K562 (cell line): Measurements from ENCODE around the gene KCND3. TPM values are rescaled to one million over a fixed set of nuclear protein-coding genes. Genes with fewer than 3 reads are reported as not detected.

Source experiments
- BCOR ChIP-seq: fragments of 450-650 bp; IDR thresholded peaks from 2 replicates; pipeline ENCODE4 v1.6.1; 2016
- CCAR2 ChIP-seq: fragments of 200-400 bp; formaldehyde crosslinking; IDR thresholded peaks from 2 replicates; pipeline ENCODE4 v1.6.1; 2017; ENCODE audit warnings: mild to moderate bottlenecking, low read depth, low read length
- CLOCK ChIP-seq: fragments of 250-450 bp; sonication (Bioruptor Pico); IDR thresholded peaks from 2 replicates; pipeline ENCODE4 v1.4.0; 2020; ENCODE audit warnings: mild to moderate bottlenecking, moderate library complexity, borderline replicate concordance
- EHMT2 ChIP-seq: fragments of 450-650 bp; IDR thresholded peaks from 2 replicates; pipeline ENCODE4 v1.6.1; 2018; ENCODE audit warnings: antibody characterized with exemption
- ESRRA ChIP-seq: fragments of 450-650 bp; IDR thresholded peaks from 2 replicates; pipeline ENCODE4 v1.6.1; 2014; ENCODE audit warnings: low read depth, mild to moderate bottlenecking, moderate library complexity, borderline replicate concordance
- GATAD2B ChIP-seq: fragments of 450-650 bp; IDR thresholded peaks from 2 replicates; pipeline ENCODE4 v1.6.1; 2017; ENCODE audit warnings: mild to moderate bottlenecking, borderline replicate concordance
- JUN ChIP-seq, 2 experiments: sonication (generic) in 1 of 2; formaldehyde crosslinking in 1 of 2; IDR thresholded peaks; 2 replicates each; pipeline versions ENCODE4 v1.6.1 to v1.8.0; 2012 to 2022; ENCODE audit warnings: borderline replicate concordance in 2 of 2, mild to moderate bottlenecking in 2 of 2, improper control_type of control experiment in 1 of 2, low read depth in 1 of 2, low read length in 1 of 2, missing genetic modification reagents in 1 of 2
- KDM1A ChIP-seq, 2 experiments: fragments of 450-650 bp; IDR thresholded peaks; 2 replicates each; pipeline ENCODE4 v1.6.1; 2016; ENCODE audit warnings: mild to moderate bottlenecking in 2 of 2
- KDM5B ChIP-seq: fragments of 200-600 bp; sonication (generic); IDR thresholded peaks from 2 replicates; pipeline ENCODE4 v1.6.1; 2012; ENCODE audit warnings: low read depth, mild to moderate bottlenecking, moderate library complexity, low read length, control low read depth, inconsistent platforms; ENCODE audit not compliant: insufficient replicate concordance
- MLX ChIP-seq, 2 experiments: fragments of 450-650 bp in 1 of 2; sonication (generic) in 1 of 2; formaldehyde crosslinking; conservative IDR thresholded peaks; 2 replicates each; pipeline versions ENCODE4 v1.4.0 to v1.8.1; 2020 to 2022; ENCODE audit warnings: mild to moderate bottlenecking in 1 of 2, missing genetic modification reagents in 1 of 2
- NR1H2 ChIP-seq: sonication (generic); formaldehyde crosslinking; IDR thresholded peaks from 2 replicates; pipeline ENCODE4 v1.4.0; 2020; ENCODE audit warnings: mild to moderate bottlenecking, missing genetic modification reagents
- PHF8 ChIP-seq: fragments of 200-600 bp; sonication (generic); IDR thresholded peaks from 2 replicates; pipeline ENCODE4 v1.6.1; 2012; ENCODE audit warnings: mixed run types, mild to moderate bottlenecking, inconsistent platforms, low read length, moderate library complexity, borderline replicate concordance
- RBM15 ChIP-seq: fragments of 200-400 bp; formaldehyde crosslinking; IDR thresholded peaks from 2 replicates; pipeline ENCODE4 v1.6.1; 2018; ENCODE audit warnings: mild to moderate bottlenecking, low read length, moderate library complexity; ENCODE audit not compliant: insufficient read depth
- RBM25 ChIP-seq: fragments of 200-400 bp; formaldehyde crosslinking; IDR thresholded peaks from 2 replicates; pipeline ENCODE4 v1.6.1; 2018; ENCODE audit warnings: low read length, low read depth, moderate library complexity; ENCODE audit not compliant: severe bottlenecking
- RFX5 ChIP-seq: IDR thresholded peaks from 2 replicates; pipeline ENCODE4 v1.6.1; 2011; ENCODE audit warnings: low read depth, mild to moderate bottlenecking, improper control_type of control experiment, low read length
- TCF7L2 ChIP-seq: fragments of 150-350 bp; IDR thresholded peaks from 2 replicates; pipeline ENCODE4 v1.6.1; 2016; ENCODE audit warnings: low read depth, mild to moderate bottlenecking, low read length, moderate library complexity
- TGIF2 ChIP-seq: sonication (generic); formaldehyde crosslinking; IDR thresholded peaks from 2 replicates; pipeline ENCODE4 v1.8.1; 2022; ENCODE audit warnings: mild to moderate bottlenecking, missing genetic modification reagents, moderate library complexity
- U2AF1 ChIP-seq: fragments of 200-400 bp; formaldehyde crosslinking; optimal IDR thresholded peaks from 2 replicates; pipeline ENCODE3; 2017; ENCODE audit warnings: mild to moderate bottlenecking, low read depth, low read length, moderate library complexity
- YY1 ChIP-seq, 3 experiments: IDR thresholded peaks; 2 replicates each; pipeline ENCODE4 v1.6.1; 2011; ENCODE audit warnings: low read length in 2 of 3, mild to moderate bottlenecking in 2 of 3, moderate library complexity in 2 of 3, borderline replicate concordance in 1 of 3, control low read depth in 1 of 3, low read depth in 1 of 3; ENCODE audit not compliant: insufficient read depth in 3 of 3, insufficient replicate concordance in 2 of 3, control insufficient read depth in 1 of 3, insufficient read length in 1 of 3; ENCODE audit errors: extremely low read depth in 1 of 3
- ZBTB7A ChIP-seq: IDR thresholded peaks from 2 replicates; pipeline ENCODE4 v1.6.1; 2011; ENCODE audit warnings: low read depth, mild to moderate bottlenecking, low read length, moderate library complexity, borderline replicate concordance; ENCODE audit not compliant: control insufficient read depth
- ZKSCAN1 ChIP-seq: fragments of 150-350 bp; IDR thresholded peaks from 2 replicates; pipeline ENCODE4 v1.6.1; 2016; ENCODE audit warnings: low read depth, low read length
- ZNF354B ChIP-seq: fragments of 250-450 bp; sonication (Bioruptor Pico); IDR thresholded peaks from 2 replicates; pipeline ENCODE4 v1.4.0; 2020
- ZNF780A ChIP-seq: fragments of 250-450 bp; sonication (Bioruptor Pico); IDR thresholded peaks from 2 replicates; pipeline ENCODE4 v1.5.0; 2021; ENCODE audit warnings: mild to moderate bottlenecking
- ZNF830 ChIP-seq: fragments of 250-450 bp; sonication (Bioruptor Pico); IDR thresholded peaks from 2 replicates; pipeline ENCODE4 v1.5.0; 2021; ENCODE audit warnings: mild to moderate bottlenecking
- ZSCAN32 ChIP-seq: fragments of 450-650 bp; formaldehyde crosslinking; IDR thresholded peaks from 2 replicates; pipeline ENCODE4 v1.4.0; 2020; ENCODE audit warnings: mild to moderate bottlenecking, moderate library complexity
- polyA plus RNA-seq, 8 experiments: library from polyadenylated mRNA; depleted of rRNA in 4 of 8; stranded (reverse) in 5 of 8; unstranded in 3 of 8; fragments of >200 nt; fragmentation: Nextera tagmentation in 2 of 8; fragmentation: Illumina TruSeq in 1 of 8; extraction: Ambion mirVana in 2 of 8; extraction: Trizol in 1 of 8; gene quantifications; 2 replicates each; pipeline versions ENCODE4 v1.2.1 to v1.2.3, GENCODE V29; 2011 to 2014; ENCODE audit warnings: inconsistent platforms in 1 of 8, missing spikeins in 1 of 8
- total RNA-seq, 7 experiments: library from RNA; depleted of rRNA in 6 of 7; stranded (reverse); fragments of >200 nt in 6 of 7; fragmentation: Illumina TruSeq in 2 of 7; extraction: Trizol in 2 of 7; gene quantifications; 2 replicates each; pipeline versions ENCODE4 v1.2.1 to v1.2.3, GENCODE V29; 2011 to 2021; ENCODE audit warnings: low replicate concordance in 1 of 7

KCND3 gene
- total and polyA plus RNA-seq, 9 of the 15 experiments (the other 6 are each of a cell fraction or from before 2014, with no cell fraction given), result not detected

DNA sequence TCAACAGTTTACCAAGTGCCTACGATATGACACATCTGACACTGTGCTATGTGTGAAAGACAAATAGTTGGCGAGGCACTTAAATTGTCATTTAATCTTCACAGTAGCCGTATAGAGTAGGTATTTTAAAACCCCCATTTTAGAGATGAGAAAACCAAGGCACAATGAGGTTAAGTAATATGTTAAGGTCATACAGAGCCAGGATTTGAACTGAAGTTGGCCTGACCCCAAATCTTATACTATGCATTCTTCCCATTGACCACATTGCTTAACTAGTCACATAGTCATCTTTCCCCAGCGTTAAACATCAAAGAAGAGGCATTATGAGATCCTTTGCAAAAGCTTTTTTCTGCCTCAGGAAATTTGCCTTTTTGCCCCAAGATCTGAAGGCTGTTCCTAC lies 254.1 kb downstream of the KCND3 start (continued):
- TF ChIP-seq MLX (CRISPR knock-in tag; conservative IDR thresholded peaks at IDR 0.05) (no peak), PHF8 (no peak), ESRRA (peak; percentile 68; the same call in 1 of the 2 replicates), U2AF1 (no peak), TGIF2 (no peak), YY1 (IDR thresholded peaks at IDR 0.05; ENCODE audit: borderline replicate concordance in 1 of 3, control insufficient read depth in 1 of 3, extremely low read depth in 1 of 3, insufficient read depth in 3 of 3, insufficient read length in 1 of 3, insufficient replicate concordance in 2 of 3, low read depth in 1 of 3, low read length in 2 of 3) (no peak), KDM5B (no peak), JUN (IDR thresholded peaks at IDR 0.05; ENCODE audit: borderline replicate concordance, low read depth, low read length) (no peak), JUN (CRISPR knock-in tag; IDR thresholded peaks at IDR 0.05; ENCODE audit: borderline replicate concordance) (no peak), EHMT2 (no peak), BCOR (0 out of 2 replicates have a peak, but pooled peaks have one; percentile 58), ZKSCAN1 (no peak), ZNF780A (CRISPR knock-in tag) (no peak), TCF7L2 (no peak), GATAD2B (no peak), RFX5 (no peak), ZNF354B (CRISPR knock-in tag) (no peak), KDM1A (IDR thresholded peaks at IDR 0.05) (0 out of 4 replicates have a peak, but pooled peaks of 1 of the 2 experiments have one; percentile 14), ZSCAN32 (CRISPR knock-in tag) (no peak), NR1H2 (CRISPR knock-in tag) (no peak), CLOCK (CRISPR knock-in tag) (no peak), ZNF830 (CRISPR knock-in tag) (no peak), RBM25 (peak; percentile 91), CCAR2 (no peak), RBM15 (no peak), ZBTB7A (no peak)
